ENCODE measurements around the gene BMP5. TPM values are rescaled to one million over a fixed set of nuclear protein-coding genes. Genes with fewer than 3 reads are reported as not detected.

BMP5 gene
- total RNA-seq, 2 experiments from 2014 or later: not detected

- H3K4me1 Mint-ChIP-seq (ENCODE audit: low read depth): no peaks in the 10 kb centered on the region
- no peaks in the 10 kb centered on the region for H3K9me3 ChIP-seq (ENCODE audit: control insufficient read depth in 1 of 2, insufficient read depth in 1 of 2, low read length in 2 of 2)
- H3K4me1 ChIP-seq (ENCODE audit: insufficient read depth, low read length): no peaks in the 10 kb centered on the region
- CTCF ChIA-PET: no interaction called here
- no peak overlapping the region for H3K27ac ChIP-seq (ENCODE audit: low read depth in 1 of 2, low read length in 2 of 2)
- H3K4me3 ChIP-seq (ENCODE audit: low read length): no peak overlapping the region
- POLR2A ChIA-PET: no interaction called here
- TF ChIP-seq, protein P1, sequence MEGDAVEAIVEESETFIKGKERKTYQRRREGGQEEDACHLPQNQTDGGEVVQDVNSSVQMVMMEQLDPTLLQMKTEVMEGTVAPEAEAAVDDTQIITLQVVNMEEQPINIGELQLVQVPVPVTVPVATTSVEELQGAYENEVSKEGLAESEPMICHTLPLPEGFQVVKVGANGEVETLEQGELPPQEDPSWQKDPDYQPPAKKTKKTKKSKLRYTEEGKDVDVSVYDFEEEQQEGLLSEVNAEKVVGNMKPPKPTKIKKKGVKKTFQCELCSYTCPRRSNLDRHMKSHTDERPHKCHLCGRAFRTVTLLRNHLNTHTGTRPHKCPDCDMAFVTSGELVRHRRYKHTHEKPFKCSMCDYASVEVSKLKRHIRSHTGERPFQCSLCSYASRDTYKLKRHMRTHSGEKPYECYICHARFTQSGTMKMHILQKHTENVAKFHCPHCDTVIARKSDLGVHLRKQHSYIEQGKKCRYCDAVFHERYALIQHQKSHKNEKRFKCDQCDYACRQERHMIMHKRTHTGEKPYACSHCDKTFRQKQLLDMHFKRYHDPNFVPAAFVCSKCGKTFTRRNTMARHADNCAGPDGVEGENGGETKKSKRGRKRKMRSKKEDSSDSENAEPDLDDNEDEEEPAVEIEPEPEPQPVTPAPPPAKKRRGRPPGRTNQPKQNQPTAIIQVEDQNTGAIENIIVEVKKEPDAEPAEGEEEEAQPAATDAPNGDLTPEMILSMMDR (IDR thresholded peaks at IDR 0.05): no peak
- peaks cover 3% of the 10 kb centered on the region for H3K9me3 Mint-ChIP-seq
- ATAC-seq (ENCODE audit: poor library complexity) (no peak), DNase-seq (no peak)
- H3K36me3 ChIP-seq (ENCODE audit: insufficient read depth, low read length): no peaks in the 10 kb centered on the region
- no peaks in the 10 kb centered on the region for H3K27me3 ChIP-seq (ENCODE audit: control insufficient read depth in 1 of 2, insufficient read depth in 2 of 2, low read length in 2 of 2)
- H3K27me3 Mint-ChIP-seq: no peaks in the 10 kb centered on the region
- H3K4me3 Mint-ChIP-seq: no peak overlapping the region
- no peak overlapping the region for H3K27ac Mint-ChIP-seq
- no peaks in the 10 kb centered on the region for H3K36me3 Mint-ChIP-seq (ENCODE audit: low read depth)
- intact Hi-C loops (cut with DNase I, micrococcal nuclease): no loop called here
Measured at GRCh38 chr6:55866128-55866527, 9.3 kb downstream of the BMP5 start.

GRCh38 chr6:55853008-55854001 is 22.1 kb downstream of the BMP5 start:
- TF ChIP-seq, protein P1 (IDR thresholded peaks at IDR 0.05): no peak
- H3K9me3 ChIP-seq (ENCODE audit: control insufficient read depth in 1 of 2, insufficient read depth in 1 of 2, low read length in 2 of 2): peaks cover 0 to 7% of the 10 kb centered on the region in 2 experiments
- H3K27ac ChIP-seq (ENCODE audit: low read depth in 1 of 2, low read length in 2 of 2): no peak overlapping the region
- ChIA-PET CTCF (no interaction called here), POLR2A (no interaction called here)
- Mint-ChIP-seq H3K4me3 (no peak overlapping the region), H3K27me3 (no peaks in the 10 kb centered on the region), H3K36me3 (ENCODE audit: low read depth) (no peaks in the 10 kb centered on the region), H3K4me1 (ENCODE audit: low read depth) (no peaks in the 10 kb centered on the region), H3K9me3 (no peaks in the 10 kb centered on the region), H3K27ac (no peak overlapping the region)
- ATAC-seq (ENCODE audit: poor library complexity): no peak
- H3K36me3 ChIP-seq (ENCODE audit: insufficient read depth, low read length): no peaks in the 10 kb centered on the region
- no peak for DNase-seq
- no peaks in the 10 kb centered on the region for H3K4me1 ChIP-seq (ENCODE audit: insufficient read depth, low read length)
- no peak overlapping the region for H3K4me3 ChIP-seq (ENCODE audit: low read length)
- intact Hi-C loops (cut with DNase I, micrococcal nuclease): no loop called here
- no peaks in the 10 kb centered on the region for H3K27me3 ChIP-seq (ENCODE audit: control insufficient read depth in 1 of 2, insufficient read depth in 2 of 2, low read length in 2 of 2)

DNA sequence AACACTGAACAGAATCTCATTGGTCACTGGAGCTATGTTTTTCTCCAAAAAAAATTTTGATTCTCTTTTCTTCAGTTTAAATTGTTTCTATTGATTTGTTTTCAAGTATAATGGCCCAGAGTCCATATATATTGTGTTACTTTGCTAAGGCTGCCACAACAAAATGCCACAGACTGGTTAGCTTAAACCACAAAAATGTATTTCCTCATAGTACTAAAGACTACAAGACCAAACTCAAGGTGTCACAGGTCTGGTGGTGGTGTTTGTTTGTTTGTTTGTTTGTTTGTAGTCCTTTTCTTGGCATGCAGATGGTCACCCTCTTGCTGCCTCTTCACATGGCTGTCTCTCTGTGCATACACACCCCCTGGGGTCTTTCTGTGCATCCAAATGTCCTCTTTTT is 34.0 kb downstream of the BMP5 start:
- H3K27ac ChIP-seq (ENCODE audit: low read depth in 1 of 2, low read length in 2 of 2): no peak overlapping the region
- no peaks in the 10 kb centered on the region for H3K27me3 Mint-ChIP-seq
- no peaks in the 10 kb centered on the region for H3K36me3 ChIP-seq (ENCODE audit: insufficient read depth, low read length)
- intact Hi-C loops (cut with DNase I, micrococcal nuclease): no loop called here
- H3K4me1 ChIP-seq (ENCODE audit: insufficient read depth, low read length): no peaks in the 10 kb centered on the region
- no peak overlapping the region for H3K4me3 ChIP-seq (ENCODE audit: low read length)
- CTCF ChIA-PET: no interaction called here
- no peaks in the 10 kb centered on the region for H3K4me1 Mint-ChIP-seq (ENCODE audit: low read depth)
- H3K27ac Mint-ChIP-seq: no peak overlapping the region
- ATAC-seq (ENCODE audit: poor library complexity): no peak
- TF ChIP-seq, protein P1 (IDR thresholded peaks at IDR 0.05): no peak
- H3K4me3 Mint-ChIP-seq: no peak overlapping the region
- POLR2A ChIA-PET: no interaction called here
- no peaks in the 10 kb centered on the region for H3K9me3 ChIP-seq (ENCODE audit: control insufficient read depth in 1 of 2, insufficient read depth in 1 of 2, low read length in 2 of 2)
- H3K27me3 ChIP-seq (ENCODE audit: control insufficient read depth in 1 of 2, insufficient read depth in 2 of 2, low read length in 2 of 2): no peaks in the 10 kb centered on the region
- H3K36me3 Mint-ChIP-seq (ENCODE audit: low read depth): no peaks in the 10 kb centered on the region
- DNase-seq: no peak
- H3K9me3 Mint-ChIP-seq: peaks cover 6% of the 10 kb centered on the region

Data from CD4-positive, alpha-beta T cell (primary cell).